WTC11 (cell line): Measurements from ENCODE around the gene RILP.

Source experiments
- TF ChIP-seq, protein P1 (sequence below): fragments of 200-600 bp; IDR thresholded peaks from 2 replicates; pipeline ENCODE4 v1.8.0; 2022; ENCODE audit warnings: antibody characterized with exemption
- TF ChIP-seq, protein P2 (sequence below): sonication (generic); formaldehyde crosslinking; IDR thresholded peaks from 2 replicates; pipeline ENCODE4 v1.8.0; 2022; ENCODE audit warnings: missing genetic modification reagents

DNA sequence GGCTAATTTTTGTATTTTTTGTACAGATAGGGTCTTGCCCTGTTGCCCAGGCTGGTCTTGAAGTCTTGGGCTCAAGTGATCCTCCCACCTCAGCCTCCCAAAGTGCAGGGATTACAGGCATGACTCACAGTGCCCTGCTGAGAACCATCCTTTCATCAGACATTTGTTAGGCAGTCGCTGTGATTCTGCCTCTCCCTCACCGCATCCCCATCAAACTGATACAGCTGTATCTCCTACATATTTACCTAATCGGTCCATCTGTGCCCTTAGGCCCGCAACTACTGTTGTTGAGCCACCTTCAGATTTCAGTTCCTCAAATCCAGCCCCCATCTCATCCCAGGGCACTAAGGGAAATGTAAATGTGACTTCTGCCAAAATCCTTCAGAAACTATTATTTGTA lies 19.0 kb downstream of the RILP start:
- TF ChIP-seq, protein P1, sequence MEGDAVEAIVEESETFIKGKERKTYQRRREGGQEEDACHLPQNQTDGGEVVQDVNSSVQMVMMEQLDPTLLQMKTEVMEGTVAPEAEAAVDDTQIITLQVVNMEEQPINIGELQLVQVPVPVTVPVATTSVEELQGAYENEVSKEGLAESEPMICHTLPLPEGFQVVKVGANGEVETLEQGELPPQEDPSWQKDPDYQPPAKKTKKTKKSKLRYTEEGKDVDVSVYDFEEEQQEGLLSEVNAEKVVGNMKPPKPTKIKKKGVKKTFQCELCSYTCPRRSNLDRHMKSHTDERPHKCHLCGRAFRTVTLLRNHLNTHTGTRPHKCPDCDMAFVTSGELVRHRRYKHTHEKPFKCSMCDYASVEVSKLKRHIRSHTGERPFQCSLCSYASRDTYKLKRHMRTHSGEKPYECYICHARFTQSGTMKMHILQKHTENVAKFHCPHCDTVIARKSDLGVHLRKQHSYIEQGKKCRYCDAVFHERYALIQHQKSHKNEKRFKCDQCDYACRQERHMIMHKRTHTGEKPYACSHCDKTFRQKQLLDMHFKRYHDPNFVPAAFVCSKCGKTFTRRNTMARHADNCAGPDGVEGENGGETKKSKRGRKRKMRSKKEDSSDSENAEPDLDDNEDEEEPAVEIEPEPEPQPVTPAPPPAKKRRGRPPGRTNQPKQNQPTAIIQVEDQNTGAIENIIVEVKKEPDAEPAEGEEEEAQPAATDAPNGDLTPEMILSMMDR, result no peak
- TF ChIP-seq, protein P2, sequence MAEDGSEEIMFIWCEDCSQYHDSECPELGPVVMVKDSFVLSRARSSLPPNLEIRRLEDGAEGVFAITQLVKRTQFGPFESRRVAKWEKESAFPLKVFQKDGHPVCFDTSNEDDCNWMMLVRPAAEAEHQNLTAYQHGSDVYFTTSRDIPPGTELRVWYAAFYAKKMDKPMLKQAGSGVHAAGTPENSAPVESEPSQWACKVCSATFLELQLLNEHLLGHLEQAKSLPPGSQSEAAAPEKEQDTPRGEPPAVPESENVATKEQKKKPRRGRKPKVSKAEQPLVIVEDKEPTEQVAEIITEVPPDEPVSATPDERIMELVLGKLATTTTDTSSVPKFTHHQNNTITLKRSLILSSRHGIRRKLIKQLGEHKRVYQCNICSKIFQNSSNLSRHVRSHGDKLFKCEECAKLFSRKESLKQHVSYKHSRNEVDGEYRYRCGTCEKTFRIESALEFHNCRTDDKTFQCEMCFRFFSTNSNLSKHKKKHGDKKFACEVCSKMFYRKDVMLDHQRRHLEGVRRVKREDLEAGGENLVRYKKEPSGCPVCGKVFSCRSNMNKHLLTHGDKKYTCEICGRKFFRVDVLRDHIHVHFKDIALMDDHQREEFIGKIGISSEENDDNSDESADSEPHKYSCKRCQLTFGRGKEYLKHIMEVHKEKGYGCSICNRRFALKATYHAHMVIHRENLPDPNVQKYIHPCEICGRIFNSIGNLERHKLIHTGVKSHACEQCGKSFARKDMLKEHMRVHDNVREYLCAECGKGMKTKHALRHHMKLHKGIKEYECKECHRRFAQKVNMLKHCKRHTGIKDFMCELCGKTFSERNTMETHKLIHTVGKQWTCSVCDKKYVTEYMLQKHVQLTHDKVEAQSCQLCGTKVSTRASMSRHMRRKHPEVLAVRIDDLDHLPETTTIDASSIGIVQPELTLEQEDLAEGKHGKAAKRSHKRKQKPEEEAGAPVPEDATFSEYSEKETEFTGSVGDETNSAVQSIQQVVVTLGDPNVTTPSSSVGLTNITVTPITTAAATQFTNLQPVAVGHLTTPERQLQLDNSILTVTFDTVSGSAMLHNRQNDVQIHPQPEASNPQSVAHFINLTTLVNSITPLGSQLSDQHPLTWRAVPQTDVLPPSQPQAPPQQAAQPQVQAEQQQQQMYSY (CRISPR knock-in tag), result no peak
